ENCODE measurements around the gene AGBL1.
"Not testable (repeated sequence)": the region's sequence is repeated elsewhere in the genome, so short reads cannot be mapped to it uniquely, and the experiment has no call there.

AGBL1 gene

DNA sequence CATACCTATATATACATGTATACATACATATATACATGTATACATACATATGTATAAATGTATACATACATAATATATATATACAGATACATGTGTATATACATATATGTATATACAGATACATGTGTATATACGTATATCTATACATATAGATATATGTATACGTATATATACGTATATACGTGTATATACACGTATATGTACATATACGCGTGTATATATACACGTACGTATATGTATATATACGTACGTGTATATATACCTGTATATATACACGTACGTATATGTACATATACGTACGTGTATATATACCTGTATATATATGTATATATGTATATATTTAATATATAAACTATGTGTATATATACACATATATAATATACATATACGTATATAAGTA, 955.2 kb downstream of the AGBL1 start:
- Histone ChIP-seq H3K79me2 (ENCODE audit: insufficient read depth, low read length) (no peaks in the 10 kb centered on the region), H3K36me3 (ENCODE audit: low read length) (no peaks in the 10 kb centered on the region), H2AFZ (ENCODE audit: low read depth, low read length, severe bottlenecking) (no peak overlapping the region), H3K27ac (ENCODE audit: low read depth, low read length) (no peak overlapping the region), H3F3A (ENCODE audit: insufficient read depth) (no peaks in the 10 kb centered on the region), H4K20me1 (ENCODE audit: low read depth, low read length) (no peaks in the 10 kb centered on the region), H3K9me2 (replicated peaks; ENCODE audit: insufficient read depth, low read length) (no peaks in the 10 kb centered on the region), H3K4me3 (ENCODE audit: insufficient read depth, low read length, poor library complexity, severe bottlenecking) (no peak overlapping the region), H3K9ac (ENCODE audit: low read length) (no peak overlapping the region), H3K9me3 (ENCODE audit: insufficient read depth, low read length) (no peaks in the 10 kb centered on the region), H3K4me2 (ENCODE audit: low read depth, low read length, poor library complexity, severe bottlenecking) (no peak overlapping the region), H3K27me3 (ENCODE audit: low read length) (no peaks in the 10 kb centered on the region)
- TF ChIP-seq EZH2phosphoT487 (conservative IDR thresholded peaks at IDR 0.05; ENCODE audit: low read length), result no peak
- TF ChIP-seq, protein P1, sequence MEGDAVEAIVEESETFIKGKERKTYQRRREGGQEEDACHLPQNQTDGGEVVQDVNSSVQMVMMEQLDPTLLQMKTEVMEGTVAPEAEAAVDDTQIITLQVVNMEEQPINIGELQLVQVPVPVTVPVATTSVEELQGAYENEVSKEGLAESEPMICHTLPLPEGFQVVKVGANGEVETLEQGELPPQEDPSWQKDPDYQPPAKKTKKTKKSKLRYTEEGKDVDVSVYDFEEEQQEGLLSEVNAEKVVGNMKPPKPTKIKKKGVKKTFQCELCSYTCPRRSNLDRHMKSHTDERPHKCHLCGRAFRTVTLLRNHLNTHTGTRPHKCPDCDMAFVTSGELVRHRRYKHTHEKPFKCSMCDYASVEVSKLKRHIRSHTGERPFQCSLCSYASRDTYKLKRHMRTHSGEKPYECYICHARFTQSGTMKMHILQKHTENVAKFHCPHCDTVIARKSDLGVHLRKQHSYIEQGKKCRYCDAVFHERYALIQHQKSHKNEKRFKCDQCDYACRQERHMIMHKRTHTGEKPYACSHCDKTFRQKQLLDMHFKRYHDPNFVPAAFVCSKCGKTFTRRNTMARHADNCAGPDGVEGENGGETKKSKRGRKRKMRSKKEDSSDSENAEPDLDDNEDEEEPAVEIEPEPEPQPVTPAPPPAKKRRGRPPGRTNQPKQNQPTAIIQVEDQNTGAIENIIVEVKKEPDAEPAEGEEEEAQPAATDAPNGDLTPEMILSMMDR (IDR thresholded peaks at IDR 0.05; ENCODE audit: insufficient read depth, low read length, poor library complexity, severe bottlenecking), result no peak

DNA sequence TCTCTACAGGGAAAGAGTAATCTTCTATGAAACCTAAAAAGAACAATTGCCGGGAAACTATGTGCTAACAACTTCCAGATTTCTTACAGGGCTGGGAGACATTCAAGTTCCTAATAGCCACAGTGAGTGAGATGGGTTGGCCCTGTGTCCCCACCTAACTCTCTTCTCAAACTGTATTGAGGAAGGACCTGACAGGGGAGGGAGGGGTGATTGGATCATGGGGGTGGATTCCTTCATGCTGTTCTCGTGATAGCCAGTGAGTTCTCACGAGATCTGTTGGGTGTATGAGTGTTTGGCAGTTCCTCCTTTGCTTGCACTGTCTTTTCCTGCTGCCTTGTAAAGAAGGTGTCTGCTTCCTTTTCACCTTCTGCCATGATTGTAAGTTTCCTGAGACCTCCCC, 958.7 kb downstream of the AGBL1 start:
- no peaks in the 10 kb centered on the region for H3K9me2 ChIP-seq (replicated peaks; ENCODE audit: insufficient read depth, low read length)
- no peak overlapping the region for H2AFZ ChIP-seq (ENCODE audit: low read depth, low read length, severe bottlenecking)
- H3K79me2 ChIP-seq (ENCODE audit: insufficient read depth, low read length), result no peaks in the 10 kb centered on the region
- H3F3A ChIP-seq (ENCODE audit: insufficient read depth), result no peaks in the 10 kb centered on the region
- H3K4me2 ChIP-seq (ENCODE audit: low read depth, low read length, poor library complexity, severe bottlenecking), result no peak overlapping the region
- H3K36me3 ChIP-seq (ENCODE audit: low read length), result no peaks in the 10 kb centered on the region
- H3K9me3 ChIP-seq (ENCODE audit: insufficient read depth, low read length), result no peaks in the 10 kb centered on the region
- H3K4me3 ChIP-seq (ENCODE audit: insufficient read depth, low read length, poor library complexity, severe bottlenecking), result no peak overlapping the region
- no peak overlapping the region for H3K27ac ChIP-seq (ENCODE audit: low read depth, low read length)
- H4K20me1 ChIP-seq (ENCODE audit: low read depth, low read length), result no peaks in the 10 kb centered on the region
- no peaks in the 10 kb centered on the region for H3K27me3 ChIP-seq (ENCODE audit: low read length)
- H3K9ac ChIP-seq (ENCODE audit: low read length), result no peak overlapping the region
- TF ChIP-seq, protein P1 (IDR thresholded peaks at IDR 0.05; ENCODE audit: insufficient read depth, low read length, poor library complexity, severe bottlenecking), result no peak
- no peak for TF ChIP-seq EZH2phosphoT487 (conservative IDR thresholded peaks at IDR 0.05; ENCODE audit: low read length)

DNA sequence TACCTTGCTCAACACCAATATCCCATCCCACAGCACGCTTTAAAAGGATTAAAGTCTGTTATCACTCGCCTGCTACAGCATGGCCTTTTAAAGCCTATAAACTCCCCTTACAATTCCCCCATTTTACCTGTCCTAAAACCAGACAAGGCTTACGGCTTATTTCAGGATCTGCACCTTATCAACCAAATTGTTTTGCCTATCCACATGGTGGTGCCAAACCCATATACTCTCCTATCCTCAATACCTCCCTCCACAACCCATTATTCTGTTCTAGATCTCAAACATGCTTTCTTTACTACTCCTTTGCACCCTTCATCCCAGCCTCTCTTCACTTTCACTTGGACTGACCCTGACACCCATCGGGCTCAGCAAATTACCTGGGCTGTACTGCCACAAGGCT, 962.9 kb downstream of the AGBL1 start:
- H3K79me2 ChIP-seq (ENCODE audit: insufficient read depth, low read length), result not testable (repeated sequence)

DNA sequence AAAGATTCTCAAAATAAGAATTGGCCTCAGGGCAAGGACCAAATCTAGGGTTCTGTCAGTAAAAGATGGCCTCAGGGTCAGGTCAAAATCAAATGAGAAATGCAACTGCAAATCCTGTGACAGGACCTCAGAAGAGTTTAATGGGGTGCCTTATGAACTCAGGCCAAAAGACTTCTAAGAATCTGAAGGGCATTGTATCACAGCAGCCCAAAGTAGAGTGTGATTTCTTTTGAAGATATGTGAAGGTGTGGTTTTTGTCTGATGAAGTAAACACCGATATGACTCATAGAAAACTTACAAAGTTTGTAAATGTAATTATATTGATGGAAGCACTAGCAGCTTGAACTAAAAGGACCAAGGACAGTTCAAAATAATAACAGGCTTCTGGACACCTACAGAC, 966.1 kb downstream of the AGBL1 start:
- TF ChIP-seq, protein P1 (IDR thresholded peaks at IDR 0.05; ENCODE audit: insufficient read depth, low read length, poor library complexity, severe bottlenecking), result no peak
- no peak for TF ChIP-seq EZH2phosphoT487 (conservative IDR thresholded peaks at IDR 0.05; ENCODE audit: low read length)
- Histone ChIP-seq H3K4me3 (ENCODE audit: insufficient read depth, low read length, poor library complexity, severe bottlenecking) (no peak overlapping the region), H3K27ac (ENCODE audit: low read depth, low read length) (no peak overlapping the region), H3F3A (ENCODE audit: insufficient read depth) (no peaks in the 10 kb centered on the region), H3K27me3 (ENCODE audit: low read length) (no peaks in the 10 kb centered on the region), H4K20me1 (ENCODE audit: low read depth, low read length) (no peaks in the 10 kb centered on the region), H3K79me2 (ENCODE audit: insufficient read depth, low read length) (no peaks in the 10 kb centered on the region), H3K9me2 (replicated peaks; ENCODE audit: insufficient read depth, low read length) (no peaks in the 10 kb centered on the region), H3K4me2 (ENCODE audit: low read depth, low read length, poor library complexity, severe bottlenecking) (no peak overlapping the region), H3K36me3 (ENCODE audit: low read length) (no peaks in the 10 kb centered on the region), H3K9ac (ENCODE audit: low read length) (no peak overlapping the region), H3K9me3 (ENCODE audit: insufficient read depth, low read length) (no peaks in the 10 kb centered on the region), H2AFZ (ENCODE audit: low read depth, low read length, severe bottlenecking) (no peak overlapping the region)

More for the DNA sequence above, 962.9 kb downstream of the AGBL1 start:
- H3K36me3 ChIP-seq (ENCODE audit: low read length); H4K20me1 ChIP-seq (ENCODE audit: low read depth, low read length); H3K9ac ChIP-seq (ENCODE audit: low read length); H3K4me2 ChIP-seq (ENCODE audit: low read depth, low read length, poor library complexity, severe bottlenecking); H3F3A ChIP-seq (ENCODE audit: insufficient read depth); H3K9me3 ChIP-seq (ENCODE audit: insufficient read depth, low read length); H3K27ac ChIP-seq (ENCODE audit: low read depth, low read length); H3K27me3 ChIP-seq (ENCODE audit: low read length); H2AFZ ChIP-seq (ENCODE audit: low read depth, low read length, severe bottlenecking); H3K9me2 ChIP-seq (replicated peaks; ENCODE audit: insufficient read depth, low read length); H3K4me3 ChIP-seq (ENCODE audit: insufficient read depth, low read length, poor library complexity, severe bottlenecking): not testable (repeated sequence)

Measured in SU-DHL-6 (cell line).